ENCODE measurements around the gene TSEN34.

TSEN34 gene

GRCh38 chr19:54155694-54156093 is 35.4 kb upstream of the TSEN34 start:
- no peak overlapping the region for H3K4me3 Mint-ChIP-seq
- H3K4me1 Mint-ChIP-seq: peaks cover 57% of the 10 kb centered on the region
- no peaks in the 10 kb centered on the region for H3K9me3 Mint-ChIP-seq
- H3K27ac Mint-ChIP-seq: peak overlapping the region; percentile 80
- no peak for DNase-seq
- CTCF ChIA-PET: no interaction called here
- H3K36me3 Mint-ChIP-seq: peaks cover 52% of the 10 kb centered on the region
- no peaks in the 10 kb centered on the region for H3K27me3 Mint-ChIP-seq

GRCh38 chr19:54156490-54156889 is 34.6 kb upstream of the TSEN34 start:
- CTCF ChIA-PET: no interaction called here
- Mint-ChIP-seq H3K4me1 (peaks cover 61% of the 10 kb centered on the region), H3K9me3 (no peaks in the 10 kb centered on the region), H3K4me3 (no peak overlapping the region), H3K27me3 (no peaks in the 10 kb centered on the region), H3K27ac (peak overlapping the region; percentile 49), H3K36me3 (peaks cover 46% of the 10 kb centered on the region)
- DNase-seq: no peak

GRCh38 chr19:54156953-54157352 is 34.2 kb upstream of the TSEN34 start:
- Mint-ChIP-seq H3K27me3 (no peaks in the 10 kb centered on the region), H3K4me1 (peaks cover 64% of the 10 kb centered on the region), H3K4me3 (peak overlapping the region; percentile 19), H3K36me3 (peaks cover 43% of the 10 kb centered on the region), H3K27ac (no peak overlapping the region), H3K9me3 (no peaks in the 10 kb centered on the region)
- CTCF ChIA-PET: no interaction called here
- no peak for DNase-seq

GRCh38 chr19:54158812-54159351 is 32.2 kb upstream of the TSEN34 start:
- DNase-seq: peak; percentile 61
- Mint-ChIP-seq H3K4me3 (peak overlapping the region; percentile 94), H3K36me3 (peaks cover 31% of the 10 kb centered on the region), H3K27ac (peak overlapping the region; percentile 98), H3K9me3 (no peaks in the 10 kb centered on the region), H3K4me1 (peaks cover 78% of the 10 kb centered on the region), H3K27me3 (peaks cover 11% of the 10 kb centered on the region)
- CTCF ChIA-PET: interaction anchor here (1.0 to 1.6 kb wide), 6 partner anchors 10 to 232 kb away, joined by 3 to 5 read pairs (median 4); partner anchors contain the start of genes CNOT3 and MBOAT7

- H3K4me1 Mint-ChIP-seq: peaks cover 79% of the 10 kb centered on the region
- H3K36me3 Mint-ChIP-seq: peaks cover 29% of the 10 kb centered on the region
- no peaks in the 10 kb centered on the region for H3K9me3 Mint-ChIP-seq
- peaks cover 16% of the 10 kb centered on the region for H3K27me3 Mint-ChIP-seq
- peak; percentile 100 for DNase-seq
- peak within 1 kb of the TSS; percentile 98 for H3K27ac Mint-ChIP-seq
- peak within 1 kb of the TSS; percentile 94 for H3K4me3 Mint-ChIP-seq
- CTCF ChIA-PET: interaction anchor here (0.6 to 1.6 kb wide), 7 partner anchors 9 to 232 kb away, joined by 3 to 5 read pairs (median 3); partner anchors contain the start of genes CNOT3 and MBOAT7
Observed at GRCh38 chr19:54159352-54160181, 31.5 kb upstream of the TSEN34 start, which contains the start of gene LENG1. TSS of gene LENG1 (minus strand) at chr19:54159721. CDS start at chr19:54159695, 26 bp downstream.

- Mint-ChIP-seq H3K27ac (peak overlapping the region; percentile 98), H3K9me3 (no peaks in the 10 kb centered on the region), H3K4me1 (peaks cover 79% of the 10 kb centered on the region), H3K4me3 (peak overlapping the region; percentile 94), H3K36me3 (peaks cover 23% of the 10 kb centered on the region), H3K27me3 (peaks cover 24% of the 10 kb centered on the region)
- CTCF ChIA-PET: interaction anchor here (0.6 to 1.4 kb wide), 3 partner anchors 10 to 231 kb away, joined by 3 to 5 read pairs (median 3); partner anchors contain the start of gene MBOAT7
- DNase-seq: peak; percentile 34
Observed at GRCh38 chr19:54160182-54160811, 30.8 kb upstream of the TSEN34 start.

GRCh38 chr19:54160854-54161253 is 30.3 kb upstream of the TSEN34 start:
- Mint-ChIP-seq H3K9me3 (no peaks in the 10 kb centered on the region), H3K27ac (peak overlapping the region; percentile 98), H3K4me1 (peaks cover 79% of the 10 kb centered on the region)

GRCh38 chr19:54162241-54162805 is 28.8 kb upstream of the TSEN34 start:
- Mint-ChIP-seq H3K27ac (peak overlapping the region; percentile 83), H3K27me3 (peaks cover 42% of the 10 kb centered on the region), H3K9me3 (no peaks in the 10 kb centered on the region), H3K4me1 (peaks cover 68% of the 10 kb centered on the region), H3K36me3 (peaks cover 11% of the 10 kb centered on the region), H3K4me3 (peak overlapping the region; percentile 78)
- DNase-seq: peak; percentile 89
- CTCF ChIA-PET: no interaction called here

More at GRCh38 chr19:54160854-54161253, 30.3 kb upstream of the TSEN34 start:
- H3K4me3 Mint-ChIP-seq: peak overlapping the region; percentile 94
- CTCF ChIA-PET: no interaction called here
- H3K36me3 Mint-ChIP-seq: peaks cover 21% of the 10 kb centered on the region
- H3K27me3 Mint-ChIP-seq: peaks cover 29% of the 10 kb centered on the region
- DNase-seq: no peak

GRCh38 chr19:54162884-54163283 is 28.2 kb upstream of the TSEN34 start:
- Mint-ChIP-seq H3K4me1 (peaks cover 65% of the 10 kb centered on the region), H3K9me3 (no peaks in the 10 kb centered on the region)

GRCh38 chr19:54164369-54165068 is 26.6 kb upstream of the TSEN34 start:
- CTCF ChIA-PET: interaction anchor here (1.1 to 1.5 kb wide), 2 partner anchors 28 to 66 kb away, joined by 3 to 4 read pairs; no protein-coding TSS in a partner anchor
- peak overlapping the region; percentile 19 for H3K27ac Mint-ChIP-seq
- H3K9me3 Mint-ChIP-seq: no peaks in the 10 kb centered on the region
- H3K36me3 Mint-ChIP-seq: peaks cover 6% of the 10 kb centered on the region
- peak overlapping the region; percentile 71 for H3K4me3 Mint-ChIP-seq
- peak; percentile 80 for DNase-seq
- peaks cover 42% of the 10 kb centered on the region for H3K27me3 Mint-ChIP-seq
- H3K4me1 Mint-ChIP-seq: peaks cover 57% of the 10 kb centered on the region

More at GRCh38 chr19:54162884-54163283, 28.2 kb upstream of the TSEN34 start:
- Mint-ChIP-seq H3K27me3 (peaks cover 42% of the 10 kb centered on the region), H3K27ac (peak overlapping the region; percentile 83), H3K36me3 (peaks cover 9% of the 10 kb centered on the region), H3K4me3 (peak overlapping the region; percentile 78)
- CTCF ChIA-PET: no interaction called here
- DNase-seq: no peak

- H3K4me1 Mint-ChIP-seq: peaks cover 52% of the 10 kb centered on the region
- CTCF ChIA-PET: interaction anchor here (1.1 to 1.5 kb wide), 2 partner anchors 28 to 65 kb away, joined by 3 to 4 read pairs; no protein-coding TSS in a partner anchor
- no peak for DNase-seq
Observed at GRCh38 chr19:54165222-54165621, 25.9 kb upstream of the TSEN34 start.

GRCh38 chr19:54168174-54168917 is 22.8 kb upstream of the TSEN34 start:
- peak; percentile 94 for DNase-seq
- Mint-ChIP-seq H3K27ac (no peak overlapping the region), H3K36me3 (peaks cover 5% of the 10 kb centered on the region), H3K4me3 (no peak overlapping the region), H3K27me3 (peaks cover 50% of the 10 kb centered on the region), H3K4me1 (peaks cover 27% of the 10 kb centered on the region), H3K9me3 (no peaks in the 10 kb centered on the region)
- CTCF ChIA-PET: interaction anchor here (1.2 to 1.7 kb wide), 3 partner anchors 20 to 97 kb away, joined by 3 to 10 read pairs (median 4); partner anchors contain the start of gene MBOAT7

More at GRCh38 chr19:54165222-54165621, 25.9 kb upstream of the TSEN34 start:
- no peak overlapping the region for H3K4me3 Mint-ChIP-seq
- peaks cover 6% of the 10 kb centered on the region for H3K36me3 Mint-ChIP-seq
- H3K9me3 Mint-ChIP-seq: no peaks in the 10 kb centered on the region
- no peak overlapping the region for H3K27ac Mint-ChIP-seq
- H3K27me3 Mint-ChIP-seq: peaks cover 42% of the 10 kb centered on the region
